GM23338 (cell line): ENCODE results near the gene OR13C3. TPM values are rescaled to one million over a fixed set of nuclear protein-coding genes. Genes with fewer than 3 reads are reported as not detected.

ENCODE experiments used
- ATAC-seq: fragments of 200-7000 bp; cut with Tn5 transposase; 3 replicates; pipeline ENCODE4 v1.9.1; 2020
- DNase-seq: peaks from one replicate; pipeline ENCODE4 v3.0.0-alpha.2; 2015; ENCODE audit warnings: low spot score
- H2AFZ ChIP-seq: fragments of 200-600 bp; sonication (generic); 2 replicates; pipeline ENCODE4 v1.8.0; 2016; ENCODE audit warnings: antibody characterized with exemption, mild to moderate bottlenecking, moderate library complexity
- H3F3A ChIP-seq: fragments of 200-600 bp; sonication (generic); replicated peaks from 2 replicates; pipeline ENCODE4 v1.8.0; 2017; ENCODE audit warnings: antibody characterized with exemption, mixed run types, low read depth
- H3K27ac ChIP-seq: fragments of 200-600 bp; sonication (generic); 2 replicates; pipeline ENCODE4 v1.6.1; 2016; ENCODE audit warnings: low read depth
- H3K27me3 ChIP-seq: fragments of 200-600 bp; sonication (generic); 2 replicates; pipeline ENCODE4 v1.8.0; 2016; ENCODE audit warnings: mild to moderate bottlenecking, mixed run types, moderate library complexity; ENCODE audit not compliant: insufficient read depth
- H3K36me3 ChIP-seq: fragments of 200-600 bp; sonication (generic); 2 replicates; pipeline ENCODE4 v1.8.0; 2016; ENCODE audit warnings: mild to moderate bottlenecking; ENCODE audit not compliant: insufficient read depth
- H3K4me1 ChIP-seq: fragments of 200-600 bp; sonication (generic); 2 replicates; pipeline ENCODE4 v1.8.0; 2016; ENCODE audit warnings: mild to moderate bottlenecking, moderate library complexity; ENCODE audit not compliant: insufficient read depth
- H3K4me2 ChIP-seq: fragments of 200-600 bp; sonication (generic); 2 replicates; pipeline ENCODE4 v1.7.1; 2017; ENCODE audit warnings: mixed run types
- H3K4me3 ChIP-seq: fragments of 200-600 bp; sonication (generic); 2 replicates; pipeline ENCODE4 v1.6.1; 2016; ENCODE audit warnings: mixed run types
- H3K79me2 ChIP-seq: fragments of 200-600 bp; sonication (generic); replicated peaks from 2 replicates; pipeline ENCODE4 v1.8.0; 2017; ENCODE audit warnings: mild to moderate bottlenecking; ENCODE audit not compliant: insufficient read depth
- H3K9me2 ChIP-seq: fragments of 200-600 bp; sonication (generic); 2 replicates; pipeline ENCODE4 v1.8.0; 2017; ENCODE audit not compliant: insufficient read depth
- H4K20me1 ChIP-seq: fragments of 200-600 bp; sonication (generic); replicated peaks from 2 replicates; pipeline ENCODE4 v1.8.0; 2017; ENCODE audit warnings: mild to moderate bottlenecking; ENCODE audit not compliant: insufficient read depth
- H3K27ac Mint-ChIP-seq: 2 replicates; pipeline ENCODE4 v1.8.0; 2020; ENCODE audit warnings: inconsistent platforms, mild to moderate bottlenecking, moderate library complexity, mixed read lengths
- H3K27me3 Mint-ChIP-seq: 3 replicates; pipeline ENCODE4 v1.8.0; 2022; ENCODE audit warnings: low read depth, mild to moderate bottlenecking, moderate library complexity, mixed read lengths, inconsistent platforms; ENCODE audit not compliant: insufficient read depth, poor library complexity
- H3K36me3 Mint-ChIP-seq: 3 replicates; pipeline ENCODE4 v1.8.0; 2021; ENCODE audit warnings: low read depth, mild to moderate bottlenecking, inconsistent platforms, moderate library complexity, mixed read lengths
- H3K4me1 Mint-ChIP-seq: 3 replicates; pipeline ENCODE4 v1.8.0; 2020; ENCODE audit warnings: mild to moderate bottlenecking, inconsistent platforms, mixed read lengths
- H3K4me3 Mint-ChIP-seq: 3 replicates; pipeline ENCODE4 v1.8.0; 2021; ENCODE audit warnings: moderate library complexity, mild to moderate bottlenecking, inconsistent platforms, mixed read lengths
- H3K9me3 Mint-ChIP-seq: 3 replicates; pipeline ENCODE4 v1.8.0; 2020; ENCODE audit warnings: moderate library complexity, mild to moderate bottlenecking, inconsistent platforms, mixed read lengths
- EZH2 ChIP-seq: fragments of 200-600 bp; sonication (generic); IDR thresholded peaks from one replicate; pipeline ENCODE4 v1.8.0; 2017; ENCODE audit warnings: antibody characterized with exemption, mild to moderate bottlenecking, low read depth; ENCODE audit not compliant: unreplicated experiment
- JUNB ChIP-seq: IDR thresholded peaks from one replicate; pipeline ENCODE4 v1.6.1; 2016; ENCODE audit warnings: antibody characterized with exemption; ENCODE audit not compliant: unreplicated experiment
- STAT1 ChIP-seq: IDR thresholded peaks from one replicate; pipeline ENCODE4 v1.6.1; 2016; ENCODE audit warnings: antibody characterized with exemption; ENCODE audit not compliant: unreplicated experiment
- ZNF114 ChIP-seq: fragments of 250-450 bp; sonication (Bioruptor Pico); IDR thresholded peaks from 2 replicates; pipeline ENCODE4 v1.5.0; 2020; ENCODE audit warnings: mild to moderate bottlenecking, moderate library complexity
- ZNF331 ChIP-seq: fragments of 250-450 bp; sonication (Bioruptor Pico); IDR thresholded peaks from 2 replicates; pipeline ENCODE4 v1.5.0; 2020; ENCODE audit warnings: low read depth, mild to moderate bottlenecking, moderate library complexity
- polyA plus RNA-seq: library from polyadenylated mRNA; unstranded; fragments of >200 nt; fragmentation: Nextera tagmentation; extraction: Ambion mirVana; gene quantifications from 2 replicates; pipeline ENCODE4 v1.2.1, GENCODE V29; 2016
- total RNA-seq: library from RNA; depleted of rRNA; stranded (reverse); fragments of >200 nt; shearing (Covaris generic); gene quantifications from 2 replicates; pipeline ENCODE4 v1.2.3, GENCODE V29; 2014
- TF ChIP-seq, protein P1 (sequence below), 2 experiments: fragments of 200-600 bp in 1 of 2; sonication (generic) in 1 of 2; conservative IDR thresholded peaks; 2 replicates each; pipeline versions ENCODE4 v1.5.1 to v1.6.1; 2016 to 2017; ENCODE audit warnings: antibody characterized with exemption in 2 of 2, low read depth in 2 of 2, mild to moderate bottlenecking in 2 of 2, moderate library complexity in 1 of 2
- TF ChIP-seq, protein P2 (sequence below): IDR thresholded peaks from one replicate; pipeline ENCODE4 v1.6.1; 2018; ENCODE audit warnings: antibody characterized with exemption; ENCODE audit not compliant: unreplicated experiment
- TF ChIP-seq, protein P3 (sequence below): fragments of 250-450 bp; sonication (Bioruptor Pico); IDR thresholded peaks from 2 replicates; pipeline ENCODE4 v1.5.0; 2020; ENCODE audit warnings: mild to moderate bottlenecking, moderate library complexity

The OR13C3 gene
- total and polyA plus RNA-seq, 2 experiments from 2014 or later: not detected

DNA sequence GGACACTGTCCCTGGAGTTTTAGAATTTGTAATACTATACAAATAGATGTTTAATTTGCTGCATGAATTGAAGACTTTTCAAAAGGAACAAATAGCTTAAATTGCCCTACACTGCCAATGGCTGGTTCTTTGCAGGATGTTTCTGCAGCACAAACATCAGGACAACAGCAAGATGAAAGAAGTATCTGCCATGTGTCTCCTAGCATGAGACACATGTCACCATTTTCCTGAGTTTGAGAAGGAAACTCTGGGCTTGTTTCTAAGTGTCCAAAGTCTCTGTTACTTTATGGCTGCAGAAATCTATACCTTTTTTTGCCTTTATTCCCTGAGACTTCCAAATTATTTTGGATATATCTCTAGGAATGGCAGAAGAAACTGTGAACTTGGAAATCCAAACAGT, 33.2 kb downstream of the OR13C3 start (continued):
- TF ChIP-seq, protein P1, sequence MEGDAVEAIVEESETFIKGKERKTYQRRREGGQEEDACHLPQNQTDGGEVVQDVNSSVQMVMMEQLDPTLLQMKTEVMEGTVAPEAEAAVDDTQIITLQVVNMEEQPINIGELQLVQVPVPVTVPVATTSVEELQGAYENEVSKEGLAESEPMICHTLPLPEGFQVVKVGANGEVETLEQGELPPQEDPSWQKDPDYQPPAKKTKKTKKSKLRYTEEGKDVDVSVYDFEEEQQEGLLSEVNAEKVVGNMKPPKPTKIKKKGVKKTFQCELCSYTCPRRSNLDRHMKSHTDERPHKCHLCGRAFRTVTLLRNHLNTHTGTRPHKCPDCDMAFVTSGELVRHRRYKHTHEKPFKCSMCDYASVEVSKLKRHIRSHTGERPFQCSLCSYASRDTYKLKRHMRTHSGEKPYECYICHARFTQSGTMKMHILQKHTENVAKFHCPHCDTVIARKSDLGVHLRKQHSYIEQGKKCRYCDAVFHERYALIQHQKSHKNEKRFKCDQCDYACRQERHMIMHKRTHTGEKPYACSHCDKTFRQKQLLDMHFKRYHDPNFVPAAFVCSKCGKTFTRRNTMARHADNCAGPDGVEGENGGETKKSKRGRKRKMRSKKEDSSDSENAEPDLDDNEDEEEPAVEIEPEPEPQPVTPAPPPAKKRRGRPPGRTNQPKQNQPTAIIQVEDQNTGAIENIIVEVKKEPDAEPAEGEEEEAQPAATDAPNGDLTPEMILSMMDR (conservative IDR thresholded peaks at IDR 0.05; ENCODE audit: low read depth in 2 of 2): no peak
- TF ChIP-seq, protein P2, sequence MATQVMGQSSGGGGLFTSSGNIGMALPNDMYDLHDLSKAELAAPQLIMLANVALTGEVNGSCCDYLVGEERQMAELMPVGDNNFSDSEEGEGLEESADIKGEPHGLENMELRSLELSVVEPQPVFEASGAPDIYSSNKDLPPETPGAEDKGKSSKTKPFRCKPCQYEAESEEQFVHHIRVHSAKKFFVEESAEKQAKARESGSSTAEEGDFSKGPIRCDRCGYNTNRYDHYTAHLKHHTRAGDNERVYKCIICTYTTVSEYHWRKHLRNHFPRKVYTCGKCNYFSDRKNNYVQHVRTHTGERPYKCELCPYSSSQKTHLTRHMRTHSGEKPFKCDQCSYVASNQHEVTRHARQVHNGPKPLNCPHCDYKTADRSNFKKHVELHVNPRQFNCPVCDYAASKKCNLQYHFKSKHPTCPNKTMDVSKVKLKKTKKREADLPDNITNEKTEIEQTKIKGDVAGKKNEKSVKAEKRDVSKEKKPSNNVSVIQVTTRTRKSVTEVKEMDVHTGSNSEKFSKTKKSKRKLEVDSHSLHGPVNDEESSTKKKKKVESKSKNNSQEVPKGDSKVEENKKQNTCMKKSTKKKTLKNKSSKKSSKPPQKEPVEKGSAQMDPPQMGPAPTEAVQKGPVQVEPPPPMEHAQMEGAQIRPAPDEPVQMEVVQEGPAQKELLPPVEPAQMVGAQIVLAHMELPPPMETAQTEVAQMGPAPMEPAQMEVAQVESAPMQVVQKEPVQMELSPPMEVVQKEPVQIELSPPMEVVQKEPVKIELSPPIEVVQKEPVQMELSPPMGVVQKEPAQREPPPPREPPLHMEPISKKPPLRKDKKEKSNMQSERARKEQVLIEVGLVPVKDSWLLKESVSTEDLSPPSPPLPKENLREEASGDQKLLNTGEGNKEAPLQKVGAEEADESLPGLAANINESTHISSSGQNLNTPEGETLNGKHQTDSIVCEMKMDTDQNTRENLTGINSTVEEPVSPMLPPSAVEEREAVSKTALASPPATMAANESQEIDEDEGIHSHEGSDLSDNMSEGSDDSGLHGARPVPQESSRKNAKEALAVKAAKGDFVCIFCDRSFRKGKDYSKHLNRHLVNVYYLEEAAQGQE: no peak
- TF ChIP-seq ZNF331 (CRISPR knock-in tag): no peak
- TF ChIP-seq EZH2: no peak
- no peak for TF ChIP-seq JUNB
- TF ChIP-seq ZNF114 (CRISPR knock-in tag): no peak

DNA sequence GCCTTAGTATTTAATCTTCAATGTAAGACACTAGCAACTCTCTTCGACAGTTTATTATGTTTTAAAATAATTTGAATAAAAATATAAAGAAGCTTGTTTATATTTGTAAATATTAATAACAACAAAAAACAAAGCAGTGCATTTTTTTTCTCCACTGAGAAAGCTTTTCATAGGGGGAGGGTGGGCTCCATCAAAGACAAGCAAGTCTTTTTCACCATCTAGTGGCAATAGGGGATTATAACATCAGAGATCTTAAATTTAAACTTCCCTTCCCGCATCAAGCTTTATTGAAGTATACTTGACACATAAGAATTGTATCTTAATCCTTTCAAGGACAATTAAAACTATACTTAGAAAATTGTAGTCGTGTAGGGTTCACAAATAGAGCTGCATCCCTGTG, 41.8 kb downstream of the OR13C3 start:
- Mint-ChIP-seq H3K27me3 (no peaks in the 10 kb centered on the region), H3K27ac (no peak overlapping the region), H3K9me3 (peaks cover 9% of the 10 kb centered on the region; the same call in 2 of the 3 replicates), H3K4me3 (no peak overlapping the region), H3K36me3 (no peaks in the 10 kb centered on the region; the same call in 2 of the 3 replicates), H3K4me1 (no peaks in the 10 kb centered on the region)
- H3K27ac ChIP-seq: no peak overlapping the region
- no peaks in the 10 kb centered on the region for H3K9me2 ChIP-seq
- H3K79me2 ChIP-seq: no peaks in the 10 kb centered on the region
- H4K20me1 ChIP-seq: no peaks in the 10 kb centered on the region
- TF ChIP-seq STAT1: no peak
- TF ChIP-seq, protein P3, sequence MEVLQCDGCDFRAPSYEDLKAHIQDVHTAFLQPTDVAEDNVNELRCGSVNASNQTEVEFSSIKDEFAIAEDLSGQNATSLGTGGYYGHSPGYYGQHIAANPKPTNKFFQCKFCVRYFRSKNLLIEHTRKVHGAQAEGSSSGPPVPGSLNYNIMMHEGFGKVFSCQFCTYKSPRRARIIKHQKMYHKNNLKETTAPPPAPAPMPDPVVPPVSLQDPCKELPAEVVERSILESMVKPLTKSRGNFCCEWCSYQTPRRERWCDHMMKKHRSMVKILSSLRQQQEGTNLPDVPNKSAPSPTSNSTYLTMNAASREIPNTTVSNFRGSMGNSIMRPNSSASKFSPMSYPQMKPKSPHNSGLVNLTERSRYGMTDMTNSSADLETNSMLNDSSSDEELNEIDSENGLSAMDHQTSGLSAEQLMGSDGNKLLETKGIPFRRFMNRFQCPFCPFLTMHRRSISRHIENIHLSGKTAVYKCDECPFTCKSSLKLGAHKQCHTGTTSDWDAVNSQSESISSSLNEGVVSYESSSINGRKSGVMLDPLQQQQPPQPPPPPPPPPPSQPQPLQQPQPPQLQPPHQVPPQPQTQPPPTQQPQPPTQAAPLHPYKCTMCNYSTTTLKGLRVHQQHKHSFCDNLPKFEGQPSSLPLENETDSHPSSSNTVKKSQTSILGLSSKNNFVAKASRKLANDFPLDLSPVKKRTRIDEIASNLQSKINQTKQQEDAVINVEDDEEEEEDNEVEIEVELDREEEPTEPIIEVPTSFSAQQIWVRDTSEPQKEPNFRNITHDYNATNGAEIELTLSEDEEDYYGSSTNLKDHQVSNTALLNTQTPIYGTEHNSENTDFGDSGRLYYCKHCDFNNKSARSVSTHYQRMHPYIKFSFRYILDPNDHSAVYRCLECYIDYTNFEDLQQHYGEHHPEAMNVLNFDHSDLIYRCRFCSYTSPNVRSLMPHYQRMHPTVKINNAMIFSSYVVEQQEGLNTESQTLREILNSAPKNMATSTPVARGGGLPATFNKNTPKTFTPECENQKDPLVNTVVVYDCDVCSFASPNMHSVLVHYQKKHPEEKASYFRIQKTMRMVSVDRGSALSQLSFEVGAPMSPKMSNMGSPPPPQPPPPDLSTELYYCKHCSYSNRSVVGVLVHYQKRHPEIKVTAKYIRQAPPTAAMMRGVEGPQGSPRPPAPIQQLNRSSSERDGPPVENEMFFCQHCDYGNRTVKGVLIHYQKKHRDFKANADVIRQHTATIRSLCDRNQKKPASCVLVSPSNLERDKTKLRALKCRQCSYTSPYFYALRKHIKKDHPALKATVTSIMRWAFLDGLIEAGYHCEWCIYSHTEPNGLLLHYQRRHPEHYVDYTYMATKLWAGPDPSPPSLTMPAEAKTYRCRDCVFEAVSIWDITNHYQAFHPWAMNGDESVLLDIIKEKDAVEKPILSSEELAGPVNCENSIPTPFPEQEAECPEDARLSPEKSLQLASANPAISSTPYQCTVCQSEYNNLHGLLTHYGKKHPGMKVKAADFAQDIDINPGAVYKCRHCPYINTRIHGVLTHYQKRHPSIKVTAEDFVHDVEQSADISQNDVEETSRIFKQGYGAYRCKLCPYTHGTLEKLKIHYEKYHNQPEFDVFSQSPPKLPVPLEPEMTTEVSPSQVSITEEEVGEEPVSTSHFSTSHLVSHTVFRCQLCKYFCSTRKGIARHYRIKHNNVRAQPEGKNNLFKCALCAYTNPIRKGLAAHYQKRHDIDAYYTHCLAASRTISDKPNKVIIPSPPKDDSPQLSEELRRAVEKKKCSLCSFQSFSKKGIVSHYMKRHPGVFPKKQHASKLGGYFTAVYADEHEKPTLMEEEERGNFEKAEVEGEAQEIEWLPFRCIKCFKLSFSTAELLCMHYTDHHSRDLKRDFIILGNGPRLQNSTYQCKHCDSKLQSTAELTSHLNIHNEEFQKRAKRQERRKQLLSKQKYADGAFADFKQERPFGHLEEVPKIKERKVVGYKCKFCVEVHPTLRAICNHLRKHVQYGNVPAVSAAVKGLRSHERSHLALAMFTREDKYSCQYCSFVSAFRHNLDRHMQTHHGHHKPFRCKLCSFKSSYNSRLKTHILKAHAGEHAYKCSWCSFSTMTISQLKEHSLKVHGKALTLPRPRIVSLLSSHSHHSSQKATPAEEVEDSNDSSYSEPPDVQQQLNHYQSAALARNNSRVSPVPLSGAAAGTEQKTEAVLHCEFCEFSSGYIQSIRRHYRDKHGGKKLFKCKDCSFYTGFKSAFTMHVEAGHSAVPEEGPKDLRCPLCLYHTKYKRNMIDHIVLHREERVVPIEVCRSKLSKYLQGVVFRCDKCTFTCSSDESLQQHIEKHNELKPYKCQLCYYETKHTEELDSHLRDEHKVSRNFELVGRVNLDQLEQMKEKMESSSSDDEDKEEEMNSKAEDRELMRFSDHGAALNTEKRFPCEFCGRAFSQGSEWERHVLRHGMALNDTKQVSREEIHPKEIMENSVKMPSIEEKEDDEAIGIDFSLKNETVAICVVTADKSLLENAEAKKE: no peak
- no peak for TF ChIP-seq ZNF114 (CRISPR knock-in tag)
- TF ChIP-seq, protein P1 (conservative IDR thresholded peaks at IDR 0.05; ENCODE audit: low read depth in 2 of 2): peak; percentile 54 to 63
- TF ChIP-seq JUNB: no peak
- H3K4me1 ChIP-seq: no peaks in the 10 kb centered on the region
- H3F3A ChIP-seq: no peaks in the 10 kb centered on the region
- peak; percentile 48 for ATAC-seq
- no peak overlapping the region for H2AFZ ChIP-seq
- no peaks in the 10 kb centered on the region for H3K27me3 ChIP-seq
- H3K36me3 ChIP-seq: no peaks in the 10 kb centered on the region
- DNase-seq: peak; percentile 65
- no peak overlapping the region for H3K4me3 ChIP-seq
- no peak overlapping the region for H3K4me2 ChIP-seq
